ENCODE data around the gene SMAD6. TPM values are rescaled to one million over a fixed set of nuclear protein-coding genes. Genes with fewer than 3 reads are reported as not detected.
A peak's percentile ranks its signal among the peaks of the same experiment; 100 is the strongest.

The SMAD6 gene
- total RNA-seq, 1 donor from 2014 or later = 20.3 TPM

- Histone ChIP-seq H3K27me3 (ENCODE audit: low read depth) (no peaks in the 10 kb centered on the region), H3K27ac (replicated peaks) (peak overlapping the region; percentile 86), H3K36me3 (no peaks in the 10 kb centered on the region), H3K9me3 (replicated peaks) (no peaks in the 10 kb centered on the region), H3K4me1 (peaks cover 24% of the 10 kb centered on the region), H3K4me3 (no peak overlapping the region)
- intact Hi-C loops (cut with micrococcal nuclease) = no loop called here
- DNase-seq = no peak
- TF ChIP-seq, protein P1, sequence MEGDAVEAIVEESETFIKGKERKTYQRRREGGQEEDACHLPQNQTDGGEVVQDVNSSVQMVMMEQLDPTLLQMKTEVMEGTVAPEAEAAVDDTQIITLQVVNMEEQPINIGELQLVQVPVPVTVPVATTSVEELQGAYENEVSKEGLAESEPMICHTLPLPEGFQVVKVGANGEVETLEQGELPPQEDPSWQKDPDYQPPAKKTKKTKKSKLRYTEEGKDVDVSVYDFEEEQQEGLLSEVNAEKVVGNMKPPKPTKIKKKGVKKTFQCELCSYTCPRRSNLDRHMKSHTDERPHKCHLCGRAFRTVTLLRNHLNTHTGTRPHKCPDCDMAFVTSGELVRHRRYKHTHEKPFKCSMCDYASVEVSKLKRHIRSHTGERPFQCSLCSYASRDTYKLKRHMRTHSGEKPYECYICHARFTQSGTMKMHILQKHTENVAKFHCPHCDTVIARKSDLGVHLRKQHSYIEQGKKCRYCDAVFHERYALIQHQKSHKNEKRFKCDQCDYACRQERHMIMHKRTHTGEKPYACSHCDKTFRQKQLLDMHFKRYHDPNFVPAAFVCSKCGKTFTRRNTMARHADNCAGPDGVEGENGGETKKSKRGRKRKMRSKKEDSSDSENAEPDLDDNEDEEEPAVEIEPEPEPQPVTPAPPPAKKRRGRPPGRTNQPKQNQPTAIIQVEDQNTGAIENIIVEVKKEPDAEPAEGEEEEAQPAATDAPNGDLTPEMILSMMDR (IDR thresholded peaks at IDR 0.05; ENCODE audit: borderline replicate concordance) = no peak
These were observed 100.3 kb downstream of the SMAD6 start for GRCh38 chr15:66802025-66803001.

- peak; percentile 81 for DNase-seq
- no peaks in the 10 kb centered on the region for H3K9me3 ChIP-seq (replicated peaks)
- H3K4me3 ChIP-seq = no peak overlapping the region
- TF ChIP-seq, protein P1 (IDR thresholded peaks at IDR 0.05; ENCODE audit: borderline replicate concordance) = no peak
- intact Hi-C loops (cut with micrococcal nuclease) = no loop called here
- peaks cover 24% of the 10 kb centered on the region for H3K4me1 ChIP-seq
- peak overlapping the region; percentile 86 for H3K27ac ChIP-seq (replicated peaks)
- no peaks in the 10 kb centered on the region for H3K36me3 ChIP-seq
- H3K27me3 ChIP-seq (ENCODE audit: low read depth) = no peaks in the 10 kb centered on the region
These were observed 101.2 kb downstream of the SMAD6 start for GRCh38 chr15:66803182-66803729.

GRCh38 chr15:66803749-66804148 is 101.7 kb downstream of the SMAD6 start:
- Histone ChIP-seq H3K27me3 (ENCODE audit: low read depth) (no peaks in the 10 kb centered on the region), H3K4me1 (peaks cover 24% of the 10 kb centered on the region), H3K9me3 (replicated peaks) (no peaks in the 10 kb centered on the region), H3K27ac (replicated peaks) (peak overlapping the region; percentile 86), H3K4me3 (no peak overlapping the region), H3K36me3 (no peaks in the 10 kb centered on the region)
- no peak for DNase-seq
- intact Hi-C loops (cut with micrococcal nuclease) = no loop called here
- TF ChIP-seq, protein P1 (IDR thresholded peaks at IDR 0.05; ENCODE audit: borderline replicate concordance) = no peak

DNA sequence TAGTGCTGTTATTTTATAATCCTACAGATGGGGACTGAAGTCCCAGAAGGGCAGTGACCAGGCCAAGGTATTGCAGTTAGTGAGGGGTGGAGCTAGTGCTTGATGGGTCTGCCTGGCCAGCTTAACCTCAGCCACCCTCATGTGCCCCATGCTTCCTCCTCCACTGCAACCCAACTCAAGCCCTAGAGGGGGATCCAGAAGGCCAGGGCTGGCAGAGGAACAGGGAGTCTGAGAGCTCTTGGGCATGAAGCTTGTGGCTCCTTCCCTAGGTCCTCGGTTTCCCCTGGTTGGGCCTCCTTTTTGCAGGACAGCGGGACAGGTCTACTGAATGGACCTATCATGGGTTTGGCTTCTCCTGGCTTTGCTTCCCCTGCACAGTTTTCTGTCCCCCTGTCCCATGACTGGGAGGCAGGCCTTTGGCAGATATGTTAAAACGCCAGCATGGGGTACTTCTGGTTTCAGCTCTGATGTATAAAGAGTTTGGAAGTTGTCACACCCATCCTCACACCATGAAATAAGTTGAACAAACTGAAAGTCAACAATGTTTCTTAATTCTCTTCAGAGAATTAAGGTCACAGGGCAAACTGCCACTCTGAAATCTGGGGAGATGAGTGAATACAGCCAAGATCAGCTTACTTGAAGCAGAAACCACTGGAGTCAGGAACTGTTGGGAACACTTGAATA is 103.3 kb downstream of the SMAD6 start:
- Histone ChIP-seq H3K4me1 (peaks cover 24% of the 10 kb centered on the region), H3K27ac (replicated peaks) (no peak overlapping the region), H3K27me3 (ENCODE audit: low read depth) (no peaks in the 10 kb centered on the region), H3K36me3 (no peaks in the 10 kb centered on the region), H3K9me3 (replicated peaks) (no peaks in the 10 kb centered on the region), H3K4me3 (no peak overlapping the region)
- intact Hi-C loops (cut with micrococcal nuclease) = no loop called here
- TF ChIP-seq, protein P1 (IDR thresholded peaks at IDR 0.05; ENCODE audit: borderline replicate concordance) = no peak
- DNase-seq = no peak

DNA sequence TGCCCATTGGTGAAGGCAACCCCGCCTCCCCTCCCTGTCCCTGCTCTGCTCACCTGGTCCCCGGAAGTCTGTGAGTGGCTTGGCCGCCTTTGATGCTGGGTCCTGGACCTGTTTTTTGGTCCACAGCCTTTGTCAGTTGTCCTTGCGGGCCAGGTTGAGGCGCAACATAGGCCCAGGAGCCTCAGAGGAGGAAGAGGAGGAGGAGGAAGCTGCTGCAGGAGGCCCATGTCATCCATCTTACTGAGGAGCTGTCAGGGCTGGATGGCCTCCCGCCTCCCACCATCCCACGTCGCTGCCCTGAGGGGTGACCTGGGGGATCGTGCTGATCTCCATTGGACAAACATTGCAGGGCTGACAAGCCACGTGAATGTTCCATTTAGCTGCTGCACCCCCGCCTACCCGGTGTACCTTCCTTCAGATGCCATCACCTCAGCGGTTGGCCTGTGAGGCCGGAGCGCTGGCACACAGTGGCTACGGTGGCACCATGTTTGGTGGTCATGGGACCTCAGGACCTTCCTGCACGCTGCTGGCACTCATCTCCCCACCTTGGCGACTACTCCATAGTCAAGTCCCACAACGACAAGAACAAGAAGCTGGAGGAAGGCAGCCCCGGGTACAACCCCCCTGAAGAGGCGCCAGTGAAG is 106.3 kb downstream of the SMAD6 start:
- H3K27ac ChIP-seq (replicated peaks) = no peak overlapping the region
- no peaks in the 10 kb centered on the region for H3K36me3 ChIP-seq
- TF ChIP-seq, protein P1 (IDR thresholded peaks at IDR 0.05; ENCODE audit: borderline replicate concordance) = no peak
- no peaks in the 10 kb centered on the region for H3K27me3 ChIP-seq (ENCODE audit: low read depth)
- no peak for DNase-seq
- peaks cover 8% of the 10 kb centered on the region for H3K4me1 ChIP-seq
- H3K4me3 ChIP-seq = no peak overlapping the region
- H3K9me3 ChIP-seq (replicated peaks) = no peaks in the 10 kb centered on the region
- intact Hi-C loops (cut with micrococcal nuclease) = no loop called here
